ENCODE measurements around the gene TMEM132C. TPM values are rescaled to one million over a fixed set of nuclear protein-coding genes. Genes with fewer than 3 reads are reported as not detected.

Gene TMEM132C
- total and polyA plus RNA-seq, 2 of the 13 experiments (the other 11 are each of a cell fraction or from before 2014, with no cell fraction given), result not detected

- WGBS (ENCODE audit: low lambda C conversion rate), result 40% methylated on average over 1 of the region's 25 CpGs
- H2AFZ ChIP-seq (ENCODE audit: low read length), result no peak overlapping the region
- no TSS peak for BruUV-seq (replicated peaks)
- H3K4me3 ChIP-seq (replicated peaks in 1 of 3; ENCODE audit: insufficient read depth in 1 of 3, low read depth in 2 of 3, low read length in 3 of 3), result no peak overlapping the region
- H3K9me3 ChIP-seq (ENCODE audit: low read length), result no peaks in the 10 kb centered on the region
- FAIRE-seq (no peak), ATAC-seq (no peak), DNase-seq (ENCODE audit: low spot score) (no peak)
- H3K9ac ChIP-seq (ENCODE audit: insufficient read depth, low read depth, low read length), result no peak overlapping the region
- H3K36me3 ChIP-seq (replicated peaks in 1 of 2; ENCODE audit: control insufficient read depth in 1 of 2, insufficient read depth in 2 of 2, low read length in 2 of 2), result no peaks in the 10 kb centered on the region
- intact Hi-C loops (cut with micrococcal nuclease; ENCODE audit: unreplicated experiment) (no loop called here), in situ Hi-C loops (cut with HindIII; ENCODE audit: extremely low pct_ligation_motif_present, low pct_unique_long_range_greater_than_20kb) (no loop called here)
- ChIA-PET POLR2A (no interaction called here), CTCF (ENCODE audit: low intra/inter-chr PET ratio, low total read pairs) (no interaction called here)
- H4K20me1 ChIP-seq (ENCODE audit: insufficient read depth, low read length), result no peaks in the 10 kb centered on the region
- no peak overlapping the region for H3K27ac ChIP-seq (ENCODE audit: extremely low read length, insufficient read depth, low read length)
- H3K79me2 ChIP-seq (ENCODE audit: insufficient read depth, low read length), result no peaks in the 10 kb centered on the region
- H3K27me3 ChIP-seq (ENCODE audit: control insufficient read depth in 1 of 2, insufficient read depth in 2 of 2, low read length in 2 of 2), result peaks cover 0 to 1% of the 10 kb centered on the region in 2 experiments; a peak in 2 of 5 replicates
- H3K4me2 ChIP-seq (ENCODE audit: low read depth, low read length), result no peak overlapping the region
- H3K4me1 ChIP-seq (ENCODE audit: insufficient read depth, low read length), result no peaks in the 10 kb centered on the region
- TF ChIP-seq ZNF773 (CRISPR knock-in tag; IDR thresholded peaks at IDR 0.05; ENCODE audit: borderline replicate concordance) (no peak), ZNF264 (CRISPR knock-in tag; IDR thresholded peaks at IDR 0.05) (no peak), BCLAF1 (IDR thresholded peaks at IDR 0.05) (no peak), PHF21A (CRISPR knock-in tag; IDR thresholded peaks at IDR 0.05) (no peak), CREM (IDR thresholded peaks at IDR 0.05) (no peak), CREM (CRISPR knock-in tag; IDR thresholded peaks at IDR 0.05) (no peak), ZSCAN12 (CRISPR knock-in tag; IDR thresholded peaks at IDR 0.05) (no peak), MNT (IDR thresholded peaks at IDR 0.05) (no peak), ZNF276 (CRISPR knock-in tag; IDR thresholded peaks at IDR 0.05; ENCODE audit: low read depth) (no peak), ZNF709 (CRISPR knock-in tag; IDR thresholded peaks at IDR 0.05) (no peak), RXRA (CRISPR knock-in tag; IDR thresholded peaks at IDR 0.05) (no peak), TOPORS (CRISPR knock-in tag; IDR thresholded peaks at IDR 0.05) (no peak), ZNF263 (CRISPR knock-in tag; IDR thresholded peaks at IDR 0.05) (no peak), CENPBD1 (CRISPR knock-in tag; IDR thresholded peaks at IDR 0.05; ENCODE audit: borderline replicate concordance, low read depth) (no peak), ZNF274 (CRISPR knock-in tag; IDR thresholded peaks at IDR 0.05) (no peak), ZNF639 (CRISPR knock-in tag; conservative IDR thresholded peaks at IDR 0.05) (no peak), ZNF280B (CRISPR knock-in tag; IDR thresholded peaks at IDR 0.05; ENCODE audit: borderline replicate concordance) (no peak)
These were observed 277.0 kb downstream of the TMEM132C start for GRCh38 chr12:128543971-128544370.
